SJCRH30 (cell line): ENCODE results near the gene GLRA3. TPM values are rescaled to one million over a fixed set of nuclear protein-coding genes. Genes with fewer than 3 reads are reported as not detected.

ENCODE experiments used
- DNase-seq, 2 experiments: peaks; one replicate each; pipeline ENCODE4 v3.0.0-alpha.2; 2015 to 2020
- H3K27ac ChIP-seq: fragments of 250-450 bp; sonication (Bioruptor Pico); 2 replicates; pipeline ENCODE4 v1.5.1; 2020; ENCODE audit warnings: mild to moderate bottlenecking, moderate library complexity
- H3K27me3 ChIP-seq: fragments of 250-450 bp; sonication (Bioruptor Pico); 2 replicates; pipeline ENCODE4 v1.5.1; 2020; ENCODE audit warnings: mild to moderate bottlenecking, moderate library complexity
- H3K36me3 ChIP-seq: fragments of 250-450 bp; sonication (Bioruptor Pico); 2 replicates; pipeline ENCODE4 v1.5.1; 2020; ENCODE audit warnings: mild to moderate bottlenecking, moderate library complexity
- H3K4me1 ChIP-seq: fragments of 250-450 bp; sonication (Bioruptor Pico); 2 replicates; pipeline ENCODE4 v1.5.1; 2020; ENCODE audit warnings: mild to moderate bottlenecking, moderate library complexity
- H3K4me3 ChIP-seq: fragments of 250-450 bp; sonication (Bioruptor Pico); 2 replicates; pipeline ENCODE4 v1.5.1; 2020; ENCODE audit warnings: mild to moderate bottlenecking, moderate library complexity
- H3K9me3 ChIP-seq: fragments of 250-450 bp; sonication (Bioruptor Pico); replicated peaks from 2 replicates; pipeline ENCODE4 v1.5.1; 2020; ENCODE audit warnings: mild to moderate bottlenecking, moderate library complexity
- total RNA-seq: library from RNA; depleted of rRNA; stranded (reverse); fragments of >200 nt; shearing (Covaris generic); gene quantifications from 2 replicates; pipeline ENCODE4 v1.2.3, GENCODE V29; 2014; rRNA removed

GLRA3 gene
- total RNA-seq, 1 experiment from 2014 or later = not detected

DNA sequence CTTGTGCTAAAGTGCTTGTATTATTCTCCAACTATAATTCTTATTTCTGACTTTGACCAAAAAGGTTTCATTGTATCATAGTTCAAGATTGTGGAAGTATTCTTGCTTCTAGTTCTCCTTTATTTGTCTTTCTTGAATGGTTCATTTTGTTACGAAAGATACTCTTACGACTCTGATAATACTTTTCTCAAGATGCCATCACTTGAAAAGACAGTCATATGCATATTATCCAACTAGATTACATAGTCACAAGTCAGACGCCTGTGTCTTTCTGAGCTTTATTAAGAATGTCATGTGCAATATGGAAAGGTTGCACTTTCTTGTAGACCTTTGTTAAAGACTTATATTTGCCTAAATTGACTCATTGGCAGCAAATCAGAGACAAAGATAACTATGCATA, 235.3 kb downstream of the GLRA3 start:
- Histone ChIP-seq H3K27me3 (no peaks in the 10 kb centered on the region), H3K36me3 (no peaks in the 10 kb centered on the region), H3K9me3 (no peaks in the 10 kb centered on the region), H3K4me1 (no peaks in the 10 kb centered on the region), H3K4me3 (no peak overlapping the region), H3K27ac (no peak overlapping the region)
- DNase-seq = no peak

GRCh38 chr4:174592985-174593335, 236.1 kb downstream of the GLRA3 start:
- no peaks in the 10 kb centered on the region for H3K9me3 ChIP-seq
- no peaks in the 10 kb centered on the region for H3K27me3 ChIP-seq
- DNase-seq = peak; percentile 1 to 2
- H3K36me3 ChIP-seq = no peaks in the 10 kb centered on the region
- no peak overlapping the region for H3K27ac ChIP-seq
- no peak overlapping the region for H3K4me3 ChIP-seq
- H3K4me1 ChIP-seq = no peaks in the 10 kb centered on the region

DNA sequence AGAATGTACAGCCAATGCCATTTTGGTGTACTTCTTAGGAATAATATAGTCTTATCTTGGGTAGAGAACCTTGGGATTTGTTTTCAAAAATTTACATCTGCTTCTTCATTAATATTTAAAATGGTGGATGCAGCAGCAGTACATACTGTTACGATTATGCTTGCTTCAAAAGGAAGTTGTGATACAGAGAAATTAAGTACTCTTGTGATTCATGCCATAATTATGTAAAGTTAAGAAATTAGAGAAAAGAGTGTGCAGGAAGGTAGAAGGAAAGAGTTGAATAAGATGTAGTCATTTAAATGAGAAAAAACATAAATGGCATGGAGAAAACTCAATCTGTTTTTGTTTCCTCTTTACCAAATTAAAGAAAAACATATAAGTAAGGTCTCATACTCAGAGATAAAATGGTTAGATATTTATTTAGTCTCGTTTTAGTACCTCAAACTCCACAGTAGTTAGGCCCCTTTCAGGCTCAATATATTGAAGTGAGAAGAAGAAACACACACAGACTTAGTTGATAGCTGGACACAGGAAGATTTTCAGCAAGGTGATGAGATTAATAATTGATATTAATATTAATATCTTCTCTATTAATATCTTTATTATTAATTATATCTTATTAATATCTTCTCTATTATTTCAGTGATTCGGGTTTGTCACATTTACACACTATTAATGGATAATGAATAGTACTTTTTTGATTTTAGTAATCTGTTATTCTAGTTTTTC, 236.6 kb downstream of the GLRA3 start:
- Histone ChIP-seq H3K4me3 (no peak overlapping the region), H3K36me3 (no peaks in the 10 kb centered on the region), H3K27me3 (no peaks in the 10 kb centered on the region), H3K9me3 (no peaks in the 10 kb centered on the region), H3K27ac (no peak overlapping the region), H3K4me1 (no peaks in the 10 kb centered on the region)
- no peak for DNase-seq

DNA sequence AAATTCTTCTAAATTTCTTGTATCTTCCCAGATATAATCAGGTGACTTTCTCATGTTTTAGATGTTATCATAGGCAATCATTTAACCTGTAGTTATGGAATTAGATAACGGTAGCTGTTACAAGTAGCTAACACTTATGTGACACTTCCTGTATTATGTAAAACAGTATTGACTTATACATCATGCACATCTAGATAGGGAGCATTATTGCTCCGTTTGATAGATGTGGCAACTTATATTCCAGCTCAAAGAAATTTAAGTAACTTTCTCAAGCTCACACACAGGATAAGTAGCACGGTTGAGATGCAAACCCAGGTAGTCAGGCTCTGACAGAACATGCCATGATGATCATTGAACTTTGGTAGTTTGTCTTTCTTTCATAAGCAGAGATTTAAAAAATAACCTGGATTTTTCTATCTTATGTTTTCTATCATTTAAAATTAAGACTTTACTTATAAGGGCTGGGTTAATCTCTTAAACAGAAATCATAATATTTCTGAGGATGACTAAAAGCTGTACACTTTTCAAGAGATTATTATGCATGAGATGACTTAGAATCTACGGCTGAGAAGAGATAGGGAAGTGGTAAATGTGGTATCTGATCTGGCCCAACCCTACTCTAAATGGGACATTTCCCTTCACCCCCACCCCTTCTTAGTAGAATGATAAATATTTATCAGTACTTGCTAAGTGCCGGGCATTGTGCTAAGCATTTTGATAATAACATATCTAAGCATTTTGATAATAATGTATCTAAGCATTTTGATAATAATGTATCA, 237.6 kb downstream of the GLRA3 start:
- Histone ChIP-seq H3K4me3 (no peak overlapping the region), H3K9me3 (no peaks in the 10 kb centered on the region), H3K36me3 (no peaks in the 10 kb centered on the region), H3K4me1 (no peaks in the 10 kb centered on the region), H3K27ac (no peak overlapping the region), H3K27me3 (no peaks in the 10 kb centered on the region)
- DNase-seq = no peak

GRCh38 chr4:174590336-174590735, 238.7 kb downstream of the GLRA3 start:
- no peak for DNase-seq
- Histone ChIP-seq H3K9me3 (no peaks in the 10 kb centered on the region), H3K4me1 (no peaks in the 10 kb centered on the region), H3K4me3 (no peak overlapping the region), H3K36me3 (no peaks in the 10 kb centered on the region), H3K27ac (no peak overlapping the region), H3K27me3 (no peaks in the 10 kb centered on the region)

Other genes starting within 250 kb of the GLRA3 start
- not detected in 2 replicates for gene ADAM29, start 89.1 kb upstream of the GLRA3 start, total RNA-seq